ENCODE data around the gene OR2V1.

- TF ChIP-seq CTCF (IDR thresholded peaks at IDR 0.05) (no peak), EP300 (IDR thresholded peaks at IDR 0.05) (no peak)
These were observed 11.9 kb downstream of the OR2V1 start for GRCh38 chr5:181119105-181119504.
